Muscle layer of duodenum (tissue), 2 donors: ENCODE measurements around the gene ZNF154.
"Not testable (repeated sequence)": the region's sequence is repeated elsewhere in the genome, so short reads cannot be mapped to it uniquely, and the experiment has no call there.

Source experiments
- H3K27ac ChIP-seq: one replicate; pipeline ENCODE4 v1.7.0; 2013; ENCODE audit warnings: mild to moderate bottlenecking, low read length
- H3K27me3 ChIP-seq: one replicate; pipeline ENCODE4 v1.7.0; 2013; ENCODE audit warnings: low read depth, mild to moderate bottlenecking, control low read depth, low read length
- H3K36me3 ChIP-seq, 2 donors: one replicate each; pipeline ENCODE4 v1.7.0; 2013; ENCODE audit warnings: low read length in 2 of 2, control low read depth in 1 of 2, mild to moderate bottlenecking in 1 of 2; ENCODE audit not compliant: insufficient read depth in 2 of 2, control insufficient read depth in 1 of 2
- H3K4me1 ChIP-seq, 2 donors: one replicate each; pipeline ENCODE4 v1.7.0; 2013; ENCODE audit warnings: low read length in 2 of 2, mild to moderate bottlenecking in 2 of 2, control low read depth in 1 of 2, moderate library complexity in 1 of 2; ENCODE audit not compliant: insufficient read depth in 2 of 2, control insufficient read depth in 1 of 2
- H3K4me3 ChIP-seq, 2 donors: one replicate each; pipeline ENCODE4 v1.7.0; 2013; ENCODE audit warnings: low read length in 2 of 2, low read depth in 1 of 2, mild to moderate bottlenecking in 1 of 2
- H3K9me3 ChIP-seq, 2 donors: one replicate each; pipeline ENCODE4 v1.7.0; 2013; ENCODE audit warnings: low read length in 2 of 2, control low read depth in 1 of 2, mild to moderate bottlenecking in 1 of 2; ENCODE audit not compliant: control insufficient read depth in 1 of 2
- donor health status: healthy.

ZNF154 gene

GRCh38 chr19:57708641-57709361 is at the start of gene ZNF154:
Gene ZNF154, minus strand, starts transcription at chr19:57709204. Its CDS starts 233 bp downstream, at chr19:57708971.
- H3K4me1 ChIP-seq, result peaks cover 0 to 15% of the 10 kb centered on the region in 2 donors
- H3K9me3 ChIP-seq, result peaks cover 9 to 51% of the 10 kb centered on the region in 2 donors
- peaks cover 5 to 23% of the 10 kb centered on the region in 2 donors for H3K36me3 ChIP-seq
- H3K27me3 ChIP-seq, result no peaks in the 10 kb centered on the region
- peak within 1 kb of the TSS; percentile 63 to 64 for H3K4me3 ChIP-seq
- peak within 1 kb of the TSS; percentile 29 for H3K27ac ChIP-seq

GRCh38 chr19:57757941-57758340 is 48.9 kb upstream of the ZNF154 start:
- Histone ChIP-seq H3K9me3 (peaks cover 32 to 63% of the 10 kb centered on the region in 2 donors), H3K36me3 (peaks cover 55 to 87% of the 10 kb centered on the region in 2 donors), H3K4me3 (peak overlapping the region in 1 of 2 donors; percentile 5), H3K27me3 (no peaks in the 10 kb centered on the region), H3K4me1 (no peaks in the 10 kb centered on the region), H3K27ac (no peak overlapping the region)

GRCh38 chr19:57755031-57755430 is 46.0 kb upstream of the ZNF154 start:
- Histone ChIP-seq H3K27me3 (no peaks in the 10 kb centered on the region), H3K4me1 (no peaks in the 10 kb centered on the region), H3K9me3 (peaks cover 52 to 74% of the 10 kb centered on the region in 2 donors), H3K36me3 (peaks cover 63 to 100% of the 10 kb centered on the region in 2 donors), H3K4me3 (peak overlapping the region in 1 of 2 donors; percentile 32), H3K27ac (no peak overlapping the region)

GRCh38 chr19:57754091-57754673 is 45.2 kb upstream of the ZNF154 start:
- H3K4me3 ChIP-seq, result peak overlapping the region; percentile 32 to 34
- peaks cover 0 to 4% of the 10 kb centered on the region in 2 donors for H3K4me1 ChIP-seq
- H3K36me3 ChIP-seq, result peaks cover 70 to 100% of the 10 kb centered on the region in 2 donors
- no peaks in the 10 kb centered on the region for H3K27me3 ChIP-seq
- H3K27ac ChIP-seq, result no peak overlapping the region
- peaks cover 58 to 74% of the 10 kb centered on the region in 2 donors for H3K9me3 ChIP-seq

GRCh38 chr19:57748029-57748428 is 39.0 kb upstream of the ZNF154 start:
- Histone ChIP-seq H3K4me1 (peaks cover 6 to 18% of the 10 kb centered on the region in 2 donors), H3K27me3 (no peaks in the 10 kb centered on the region), H3K36me3 (peaks cover 37 to 48% of the 10 kb centered on the region in 2 donors), H3K4me3 (peak overlapping the region; percentile 94 to 98), H3K9me3 (peaks cover 28 to 38% of the 10 kb centered on the region in 2 donors), H3K27ac (no peak overlapping the region)

- H3K27ac ChIP-seq, result peak overlapping the region; percentile 70
- H3K9me3 ChIP-seq, result peaks cover 22 to 32% of the 10 kb centered on the region in 2 donors
- no peaks in the 10 kb centered on the region for H3K27me3 ChIP-seq
- H3K4me3 ChIP-seq, result peak overlapping the region; percentile 94 to 98
- H3K36me3 ChIP-seq, result peaks cover 31 to 42% of the 10 kb centered on the region in 2 donors
- H3K4me1 ChIP-seq, result peaks cover 6 to 18% of the 10 kb centered on the region in 2 donors
Measured at GRCh38 chr19:57747472-57747807, 38.4 kb upstream of the ZNF154 start.

GRCh38 chr19:57746580-57747471 is 37.8 kb upstream of the ZNF154 start, which contains the start of gene ZNF776:
Gene ZNF776, plus strand, starts transcription at chr19:57746815. Its CDS starts 244 bp downstream, at chr19:57747059.
- peaks cover 17 to 28% of the 10 kb centered on the region in 2 donors for H3K9me3 ChIP-seq
- H3K4me1 ChIP-seq, result peaks cover 6 to 18% of the 10 kb centered on the region in 2 donors
- H3K27me3 ChIP-seq, result no peaks in the 10 kb centered on the region
- peak within 1 kb of the TSS; percentile 70 for H3K27ac ChIP-seq
- H3K36me3 ChIP-seq, result peaks cover 26 to 36% of the 10 kb centered on the region in 2 donors
- peak within 1 kb of the TSS; percentile 94 to 98 for H3K4me3 ChIP-seq

GRCh38 chr19:57738770-57739169 is 29.8 kb upstream of the ZNF154 start:
- not testable (repeated sequence) for H3K9me3 ChIP-seq, H3K4me3 ChIP-seq, H3K36me3 ChIP-seq, H3K4me1 ChIP-seq, H3K27me3 ChIP-seq, H3K27ac ChIP-seq

- not testable (repeated sequence) for H3K4me1 ChIP-seq, H3K27me3 ChIP-seq, H3K9me3 ChIP-seq, H3K4me3 ChIP-seq, H3K36me3 ChIP-seq, H3K27ac ChIP-seq
Measured at GRCh38 chr19:57738320-57738719, 29.3 kb upstream of the ZNF154 start.

GRCh38 chr19:57720878-57721277 is 11.9 kb upstream of the ZNF154 start:
- Histone ChIP-seq H3K27ac (no peak overlapping the region), H3K36me3 (peaks cover 22 to 58% of the 10 kb centered on the region in 2 donors), H3K9me3 (peaks cover 42 to 62% of the 10 kb centered on the region in 2 donors), H3K4me1 (no peaks in the 10 kb centered on the region), H3K27me3 (no peaks in the 10 kb centered on the region), H3K4me3 (peak overlapping the region; percentile 1 to 54)
